Measurements from ENCODE around the gene GTF3A. TPM values are rescaled to one million over a fixed set of nuclear protein-coding genes. Genes with fewer than 3 reads are reported as not detected.

GTF3A gene
- total and polyA plus RNA-seq, 9 of the 15 experiments (the other 6 are each of a cell fraction or from before 2014, with no cell fraction given): 47.5 to 303 (median 174) TPM

DNA sequence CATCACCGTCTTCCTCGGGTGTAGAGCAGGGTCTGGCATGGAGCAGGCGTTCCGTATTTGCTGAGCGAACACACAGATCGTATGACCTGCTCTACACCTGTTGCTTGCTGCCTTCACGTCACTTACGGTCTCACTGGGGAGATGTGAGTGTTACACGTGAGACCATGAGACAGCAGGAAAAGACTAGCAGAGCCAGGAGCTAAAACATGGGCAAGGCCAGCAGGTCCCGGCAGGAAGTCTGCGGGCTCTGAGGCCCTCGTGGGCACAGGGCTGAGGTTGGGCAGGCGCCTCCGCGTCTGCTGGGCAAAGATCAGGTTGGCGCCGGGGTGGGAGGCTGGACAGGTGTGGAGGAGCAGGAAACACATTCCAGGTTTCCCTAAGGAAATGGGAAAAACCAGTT, 19.7 kb upstream of the GTF3A start:
- 18% methylated on average over 13 of the region's 17 CpGs for WGBS (ENCODE audit: insufficient coverage, low coverage, missing lambda C conversion rate)

More for the DNA sequence above, 19.7 kb upstream of the GTF3A start:
- Histone ChIP-seq H3K4me2 (ENCODE audit: insufficient read depth, low read length) (no peak overlapping the region), H3K27me3 (ENCODE audit: control insufficient read depth in 2 of 2, insufficient read depth in 2 of 2, low read length in 2 of 2) (peaks cover 4 to 41% of the 10 kb centered on the region in 2 experiments; a peak in 4 of 5 replicates), H3K9me1 (ENCODE audit: control insufficient read depth, insufficient read depth, low read length) (no peaks in the 10 kb centered on the region), H4K20me1 (replicated peaks; ENCODE audit: control insufficient read depth, insufficient read depth, low read length) (no peaks in the 10 kb centered on the region), H3K4me3 (no peak overlapping the region), H3K4me1 (replicated peaks in 1 of 2; ENCODE audit: control insufficient read depth in 2 of 2, insufficient read depth in 2 of 2, low read length in 2 of 2) (no peaks in the 10 kb centered on the region), H3K36me3 (ENCODE audit: control insufficient read depth, insufficient read depth, low read length) (no peaks in the 10 kb centered on the region), H3K27ac (ENCODE audit: extremely low read depth, low read depth, low read length) (no peak overlapping the region), H3K79me2 (ENCODE audit: control insufficient read depth, insufficient read depth, low read length) (no peaks in the 10 kb centered on the region), H2AFZ (ENCODE audit: low read depth, low read length) (no peak overlapping the region), H3K9me3 (replicated peaks; ENCODE audit: control insufficient read depth, insufficient read depth, low read depth, low read length) (no peaks in the 10 kb centered on the region), H3K9ac (ENCODE audit: insufficient read depth in 1 of 2, low read depth in 2 of 2, low read length in 2 of 2) (no peak overlapping the region)
- ATAC-seq: no peak
- FAIRE-seq: no peak
- POLR2A ChIA-PET: interaction anchor here (1.2 kb wide), 1 partner anchor 24 kb away, joined by 3 read pairs; no protein-coding TSS in a partner anchor
- in situ Hi-C loops (cut with MboI): no loop called here
- intact Hi-C loops (cut with micrococcal nuclease): no loop called here
- CTCF ChIA-PET (ENCODE audit: low intra/inter-chr PET ratio): no interaction called here
- TF ChIP-seq CHD4 (IDR thresholded peaks at IDR 0.05; ENCODE audit: insufficient read depth, insufficient replicate concordance, low read depth, low read length, poor library complexity, severe bottlenecking) (no peak), MITF (IDR thresholded peaks at IDR 0.05) (no peak), GATAD2B (IDR thresholded peaks at IDR 0.05; ENCODE audit: borderline replicate concordance) (no peak), SFPQ (IDR thresholded peaks at IDR 0.05; ENCODE audit: low read depth, low read length) (no peak), ZNF239 (CRISPR knock-in tag; IDR thresholded peaks at IDR 0.05) (no peak), MCM3 (IDR thresholded peaks at IDR 0.05) (no peak), TCF7 (IDR thresholded peaks at IDR 0.05; ENCODE audit: borderline replicate concordance) (no peak), ATF1 (CRISPR knock-in tag; IDR thresholded peaks at IDR 0.05) (no peak), ATF1 (tag; IDR thresholded peaks at IDR 0.05) (no peak), KLF10 (CRISPR knock-in tag; IDR thresholded peaks at IDR 0.05) (no peak), PHF21A (IDR thresholded peaks at IDR 0.05; ENCODE audit: borderline replicate concordance, low read depth) (no peak), CBFA2T3 (IDR thresholded peaks at IDR 0.05) (no peak)
- no TSS peak for BruUV-seq (replicated peaks)
- no peak for DNase-seq (ENCODE audit: extremely low read depth in 1 of 4, low spot score in 3 of 4)

Measured in K562 (cell line).